MCF 10A (cell line): ENCODE data around the gene UBQLN4. TPM values are rescaled to one million over a fixed set of nuclear protein-coding genes. Genes with fewer than 3 reads are reported as not detected.

Experiments
- BruUV-seq: library from RNA; stranded (reverse); fragments of 400-500 nt; replicated peaks from 2 replicates; lab custom pipeline; 2021; lab: Mats Ljungman, UMichigan
- CTCF ChIA-PET: fragments of 300-600 bp; sonication (Branson Sonifier 250); formaldehyde crosslinking; extraction: SDS; loops from one replicate; lab custom pipeline; 2021; ENCODE audit warnings: antibody characterized with exemption, inconsistent platforms; lab: Yijun Ruan, JAX
- POLR2A ChIA-PET: fragments of 300-600, 350-650 bp; sonication (Branson Sonifier 250); formaldehyde crosslinking; extraction: SDS; loops from one replicate; lab custom pipeline; 2020; ENCODE audit warnings: antibody characterized with exemption, inconsistent platforms; lab: Yijun Ruan, JAX
- DNase-seq: peaks from one replicate; pipeline ENCODE4 v3.0.0-alpha.2; 2018; ENCODE audit not compliant: unreplicated experiment
- H3K27ac Mint-ChIP-seq: one replicate; pipeline ENCODE4 v1.8.0; 2022; ENCODE audit warnings: mild to moderate bottlenecking, low read depth, mixed read lengths; ENCODE audit not compliant: unreplicated experiment
- H3K27me3 Mint-ChIP-seq: one replicate; pipeline ENCODE4 v1.8.0; 2022; ENCODE audit warnings: mixed read lengths; ENCODE audit not compliant: insufficient read depth, unreplicated experiment
- H3K36me3 Mint-ChIP-seq: one replicate; pipeline ENCODE4 v1.8.0; 2022; ENCODE audit warnings: mild to moderate bottlenecking, moderate library complexity, mixed read lengths; ENCODE audit not compliant: insufficient read depth, unreplicated experiment
- H3K4me1 Mint-ChIP-seq: one replicate; pipeline ENCODE4 v1.8.0; 2022; ENCODE audit warnings: mixed read lengths; ENCODE audit not compliant: insufficient read depth, unreplicated experiment
- H3K4me3 Mint-ChIP-seq: one replicate; pipeline ENCODE4 v1.8.0; 2022; ENCODE audit warnings: mild to moderate bottlenecking, moderate library complexity, mixed read lengths; ENCODE audit not compliant: unreplicated experiment
- H3K9me3 Mint-ChIP-seq: one replicate; pipeline ENCODE4 v1.8.0; 2022; ENCODE audit warnings: mixed read lengths; ENCODE audit not compliant: unreplicated experiment
- intact Hi-C: fragments of 100-400 bp; cut with micrococcal nuclease; formaldehyde crosslinking; loops from 2 replicates; pipeline ENCODE4 v1.14.1; 2022
- total RNA-seq: library from RNA; stranded (reverse); gene quantifications from 2 replicates; pipeline ENCODE4 v1.2.3, GENCODE V29; 2022
- TF ChIP-seq, protein P1 (sequence below): fragments of 200-600 bp; IDR thresholded peaks from one replicate; pipeline ENCODE4 v1.8.0; 2022; ENCODE audit warnings: antibody characterized with exemption, mild to moderate bottlenecking; ENCODE audit not compliant: unreplicated experiment

UBQLN4 gene
- total RNA-seq, 1 experiment from 2014 or later = 49.0 TPM

DNA sequence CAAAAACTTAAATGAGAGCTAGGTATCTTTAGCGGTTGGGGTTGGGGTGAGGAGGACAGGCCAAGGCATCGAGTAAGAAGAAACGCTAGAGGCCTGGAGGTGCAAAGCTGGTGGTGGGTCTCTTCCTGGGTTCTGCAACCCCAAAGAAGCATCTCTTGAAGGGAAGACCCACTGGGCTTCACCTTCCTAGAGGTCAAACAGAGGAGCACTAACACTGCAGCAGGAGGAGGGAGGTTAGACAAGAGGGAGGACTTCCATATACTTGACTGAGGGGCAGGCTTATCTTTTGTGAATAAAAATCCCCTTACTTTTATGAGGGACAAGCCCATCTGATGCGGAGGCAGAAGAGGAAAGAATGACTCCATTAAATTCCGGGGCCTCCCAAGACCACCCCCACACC, 26.2 kb upstream of the UBQLN4 start:
- Mint-ChIP-seq H3K4me3 (no peak overlapping the region), H3K36me3 (peaks cover 5% of the 10 kb centered on the region), H3K27me3 (no peaks in the 10 kb centered on the region), H3K4me1 (peaks cover 11% of the 10 kb centered on the region), H3K27ac (no peak overlapping the region), H3K9me3 (no peaks in the 10 kb centered on the region)
- no TSS peak for BruUV-seq
- ChIA-PET POLR2A (no interaction called here), CTCF (interaction anchor here (1.0 to 2.0 kb wide), 3 partner anchors 10 to 16 kb away, joined by 6 to 8 read pairs (median 8); no protein-coding TSS in a partner anchor)
- intact Hi-C loops = no loop called here
- no peak for DNase-seq
- TF ChIP-seq, protein P1, sequence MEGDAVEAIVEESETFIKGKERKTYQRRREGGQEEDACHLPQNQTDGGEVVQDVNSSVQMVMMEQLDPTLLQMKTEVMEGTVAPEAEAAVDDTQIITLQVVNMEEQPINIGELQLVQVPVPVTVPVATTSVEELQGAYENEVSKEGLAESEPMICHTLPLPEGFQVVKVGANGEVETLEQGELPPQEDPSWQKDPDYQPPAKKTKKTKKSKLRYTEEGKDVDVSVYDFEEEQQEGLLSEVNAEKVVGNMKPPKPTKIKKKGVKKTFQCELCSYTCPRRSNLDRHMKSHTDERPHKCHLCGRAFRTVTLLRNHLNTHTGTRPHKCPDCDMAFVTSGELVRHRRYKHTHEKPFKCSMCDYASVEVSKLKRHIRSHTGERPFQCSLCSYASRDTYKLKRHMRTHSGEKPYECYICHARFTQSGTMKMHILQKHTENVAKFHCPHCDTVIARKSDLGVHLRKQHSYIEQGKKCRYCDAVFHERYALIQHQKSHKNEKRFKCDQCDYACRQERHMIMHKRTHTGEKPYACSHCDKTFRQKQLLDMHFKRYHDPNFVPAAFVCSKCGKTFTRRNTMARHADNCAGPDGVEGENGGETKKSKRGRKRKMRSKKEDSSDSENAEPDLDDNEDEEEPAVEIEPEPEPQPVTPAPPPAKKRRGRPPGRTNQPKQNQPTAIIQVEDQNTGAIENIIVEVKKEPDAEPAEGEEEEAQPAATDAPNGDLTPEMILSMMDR = no peak

DNA sequence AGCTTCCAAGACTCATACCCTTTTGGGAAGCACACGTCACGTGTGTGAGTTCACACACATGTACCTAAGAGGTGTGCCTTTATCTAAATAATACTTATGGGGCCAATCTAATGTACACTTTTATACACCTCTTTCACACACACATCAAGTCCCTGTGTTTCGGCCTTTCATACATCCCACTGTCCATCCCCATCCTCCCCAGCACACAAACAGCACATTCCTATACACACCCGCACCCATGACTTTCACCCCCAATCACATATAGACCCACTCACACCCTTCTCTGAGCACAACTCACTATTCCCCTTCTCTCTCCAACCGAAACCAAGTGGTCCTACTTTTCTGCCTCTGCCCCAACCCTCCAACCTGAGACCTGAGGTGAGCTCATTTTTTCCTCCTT, 25.1 kb upstream of the UBQLN4 start:
- no peak for DNase-seq
- intact Hi-C loops = no loop called here
- Mint-ChIP-seq H3K4me3 (no peak overlapping the region), H3K27me3 (no peaks in the 10 kb centered on the region), H3K4me1 (peaks cover 11% of the 10 kb centered on the region), H3K9me3 (no peaks in the 10 kb centered on the region), H3K27ac (no peak overlapping the region), H3K36me3 (peaks cover 5% of the 10 kb centered on the region)
- TF ChIP-seq, protein P1 = no peak
- POLR2A ChIA-PET = interaction anchor here (1.5 kb wide), 1 partner anchor 51 kb away, joined by 6 read pairs; no protein-coding TSS in a partner anchor
- CTCF ChIA-PET = interaction anchor here (0.7 to 2.0 kb wide), 3 partner anchors 12 to 1409 kb away, joined by 3 to 8 read pairs (median 8); no protein-coding TSS in a partner anchor
- no TSS peak for BruUV-seq

DNA sequence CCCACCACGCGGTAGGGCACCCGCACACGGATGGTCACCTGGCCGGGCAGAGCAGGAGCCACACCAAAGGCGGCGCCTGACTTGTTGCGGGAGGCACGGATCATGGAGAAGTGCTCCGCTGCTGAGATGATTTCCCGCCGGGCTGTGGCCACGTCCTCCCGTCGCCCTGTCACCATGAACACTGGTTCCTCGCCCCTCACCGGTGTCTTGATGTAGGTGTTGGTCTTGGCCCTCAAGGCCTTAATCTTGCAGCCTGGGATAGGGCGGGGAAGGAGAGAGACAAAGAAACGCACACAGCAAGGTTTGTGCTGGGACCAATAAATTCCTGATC, 23.8 kb upstream of the UBQLN4 start:
- H3K36me3 Mint-ChIP-seq = peaks cover 5% of the 10 kb centered on the region
- H3K27me3 Mint-ChIP-seq = no peaks in the 10 kb centered on the region
- no peak overlapping the region for H3K27ac Mint-ChIP-seq
- DNase-seq = no peak
- no peaks in the 10 kb centered on the region for H3K9me3 Mint-ChIP-seq
- POLR2A ChIA-PET = no interaction called here
- CTCF ChIA-PET = no interaction called here
- no TSS peak for BruUV-seq
- H3K4me3 Mint-ChIP-seq = no peak overlapping the region
- intact Hi-C loops = no loop called here
- TF ChIP-seq, protein P1 = no peak
- peaks cover 11% of the 10 kb centered on the region for H3K4me1 Mint-ChIP-seq

DNA sequence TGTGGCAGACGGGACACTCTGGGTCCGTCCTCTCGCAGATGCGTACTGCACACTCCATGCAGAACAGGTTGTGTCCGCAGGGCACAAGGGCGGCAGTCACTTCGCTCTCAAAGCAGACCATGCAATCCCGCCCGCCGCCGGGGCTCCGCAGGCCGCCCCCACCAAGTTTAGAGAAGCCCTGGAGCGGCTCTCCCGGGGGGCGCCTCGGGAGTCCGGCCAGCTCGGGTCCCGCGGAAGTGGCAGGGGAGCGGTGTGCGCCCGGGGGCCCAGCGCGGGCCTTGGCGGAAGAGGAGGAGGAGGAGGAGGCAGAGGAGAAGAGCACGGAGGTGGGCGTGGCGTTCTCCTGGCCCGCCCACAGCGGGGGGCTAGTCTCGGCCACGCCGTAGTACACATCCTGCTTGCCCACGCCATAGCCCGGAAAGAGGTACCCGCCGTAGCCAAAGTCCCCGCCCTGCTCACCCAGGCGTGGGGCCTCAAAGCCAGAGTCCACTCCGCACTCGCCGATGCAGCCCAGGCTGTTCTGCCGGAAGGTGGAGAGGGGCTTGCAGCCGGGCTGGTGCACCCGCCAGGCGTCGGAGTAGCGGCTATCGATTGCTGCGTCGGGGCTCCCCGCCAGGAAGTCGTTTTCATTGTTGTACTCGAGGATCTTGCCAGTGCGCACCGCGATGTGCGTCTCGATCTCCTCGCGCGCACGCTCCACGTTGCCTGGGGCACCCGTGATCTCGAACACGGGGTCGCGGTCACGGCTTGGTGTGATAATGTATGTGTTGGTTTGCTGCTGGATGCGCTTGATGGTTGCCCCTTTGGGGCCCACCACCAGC, 23.2 kb upstream of the UBQLN4 start:
- POLR2A ChIA-PET = no interaction called here
- CTCF ChIA-PET = interaction anchor here (0.7 kb wide), 1 partner anchor 851 kb away, joined by 4 read pairs; no protein-coding TSS in a partner anchor
- Mint-ChIP-seq H3K4me1 (peaks cover 11% of the 10 kb centered on the region), H3K27ac (no peak overlapping the region), H3K9me3 (no peaks in the 10 kb centered on the region), H3K4me3 (no peak overlapping the region), H3K27me3 (no peaks in the 10 kb centered on the region), H3K36me3 (peaks cover 5% of the 10 kb centered on the region)
- TF ChIP-seq, protein P1 = no peak
- no peak for DNase-seq
- no TSS peak for BruUV-seq
- intact Hi-C loops = no loop called here
